ENCODE measurements around the gene TOB1. TPM values are rescaled to one million over a fixed set of nuclear protein-coding genes. Genes with fewer than 3 reads are reported as not detected.
A peak's percentile ranks its signal among the peaks of the same experiment; 100 is the strongest.

TOB1 gene
- total and polyA plus RNA-seq, 2 donors (not counting 1 experiment from before 2014, with no cell fraction given), result 23.3 to 28.9 TPM

DNA sequence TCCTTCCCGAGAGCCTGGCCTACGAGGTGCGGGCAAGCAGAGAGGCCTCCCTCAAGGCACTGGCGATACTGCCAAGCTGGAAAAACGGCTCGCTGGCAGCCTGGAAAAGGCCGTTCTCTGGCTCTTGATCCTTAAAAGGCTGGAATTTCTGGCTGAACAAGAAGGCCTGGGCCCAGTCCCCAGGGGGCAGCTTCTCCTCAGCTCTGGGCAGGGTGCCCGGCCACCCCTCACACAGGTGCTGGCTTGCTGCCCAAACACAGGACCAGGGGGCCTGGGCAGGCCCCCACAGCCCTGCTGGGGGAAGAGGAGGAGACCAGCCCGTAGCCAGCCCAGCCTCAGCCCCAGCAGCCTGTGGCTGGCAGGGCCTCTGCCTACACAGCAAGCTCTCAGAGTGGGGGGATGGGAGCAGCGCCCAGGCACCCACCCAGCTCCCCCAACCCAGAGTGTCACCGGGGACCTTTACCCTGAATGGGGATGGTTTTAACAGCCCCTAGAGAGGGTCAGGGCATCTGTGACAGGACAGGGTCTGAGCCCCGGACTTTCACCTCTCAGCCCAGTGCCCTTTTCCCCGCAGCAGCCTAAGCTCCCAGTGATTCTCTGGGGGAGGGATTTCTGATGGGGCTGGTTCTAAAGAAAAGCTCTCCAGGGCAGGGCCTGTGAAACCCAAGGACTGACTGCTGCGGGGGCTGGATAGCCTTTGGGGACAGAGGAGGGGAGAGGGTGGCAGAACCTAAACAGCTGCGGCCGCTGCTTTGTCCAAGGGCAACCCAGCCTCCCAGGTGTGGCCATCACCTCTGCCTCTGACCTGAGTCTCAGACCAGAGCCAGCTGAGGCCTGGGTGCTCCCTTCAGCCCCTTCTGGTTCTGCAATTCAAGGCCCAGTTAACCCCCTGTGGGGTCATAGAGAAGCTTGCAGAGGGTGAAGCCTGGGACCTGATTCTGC, 38.6 kb upstream of the TOB1 start:
- Histone ChIP-seq H3K79me2 (ENCODE audit: control insufficient read depth, insufficient read depth, low read length) (no peaks in the 10 kb centered on the region), H3K9me3 (ENCODE audit: control extremely low read depth in 1 of 3, control insufficient read depth in 2 of 3, insufficient read depth in 1 of 3, low read length in 2 of 3) (peaks cover 0 to 3% (median 0%) of the 10 kb centered on the region in 3 donors), H3K4me3 (ENCODE audit: control extremely low read depth in 1 of 5, extremely low read depth in 1 of 5, insufficient read depth in 1 of 5, low read depth in 2 of 5, low read length in 4 of 5) (no peak overlapping the region), H3K4me1 (ENCODE audit: control insufficient read depth in 2 of 2, insufficient read depth in 2 of 2, low read length in 2 of 2) (peaks cover 5 to 9% of the 10 kb centered on the region in 2 donors), H3K36me3 (replicated peaks in 1 of 2; ENCODE audit: control extremely low read depth in 1 of 2, control insufficient read depth in 1 of 2, extremely low read depth in 1 of 2, insufficient read depth in 2 of 2, low read length in 1 of 2) (no peaks in the 10 kb centered on the region), H3K27me3 (replicated peaks in 1 of 4; ENCODE audit: control extremely low read depth in 1 of 4, control insufficient read depth in 3 of 4, insufficient read depth in 4 of 4, low read length in 3 of 4) (no peaks in the 10 kb centered on the region), H2AFZ (ENCODE audit: insufficient read depth, low read depth, low read length, poor library complexity, severe bottlenecking) (peak overlapping the region; percentile 21), H4K20me1 (ENCODE audit: control insufficient read depth, insufficient read depth, low read length, poor library complexity, severe bottlenecking) (no peaks in the 10 kb centered on the region), H3K9ac (ENCODE audit: low read length) (no peak overlapping the region), H3K27ac (ENCODE audit: low read length in 2 of 2) (peak overlapping the region in 1 of 2 donors; percentile 34), H3K4me2 (replicated peaks; ENCODE audit: low read depth, low read length, poor library complexity, severe bottlenecking) (no peak overlapping the region)
- 91% methylated on average over 12 of the region's 16 CpGs for WGBS (ENCODE audit: insufficient coverage)
- no peaks in the 10 kb centered on the region for H3K9me3 Mint-ChIP-seq (ENCODE audit: insufficient read depth)
- H3K4me3 Mint-ChIP-seq, result no peak overlapping the region
- no peak overlapping the region for H3K27ac Mint-ChIP-seq
- ATAC-seq (ENCODE audit: low read depth) (peak; percentile 21), DNase-seq (no peak)
- no peaks in the 10 kb centered on the region for H3K27me3 Mint-ChIP-seq
- intact Hi-C loops (cut with micrococcal nuclease), result no loop called here
- CTCF ChIA-PET, result no interaction called here
- TF ChIP-seq, protein P1, sequence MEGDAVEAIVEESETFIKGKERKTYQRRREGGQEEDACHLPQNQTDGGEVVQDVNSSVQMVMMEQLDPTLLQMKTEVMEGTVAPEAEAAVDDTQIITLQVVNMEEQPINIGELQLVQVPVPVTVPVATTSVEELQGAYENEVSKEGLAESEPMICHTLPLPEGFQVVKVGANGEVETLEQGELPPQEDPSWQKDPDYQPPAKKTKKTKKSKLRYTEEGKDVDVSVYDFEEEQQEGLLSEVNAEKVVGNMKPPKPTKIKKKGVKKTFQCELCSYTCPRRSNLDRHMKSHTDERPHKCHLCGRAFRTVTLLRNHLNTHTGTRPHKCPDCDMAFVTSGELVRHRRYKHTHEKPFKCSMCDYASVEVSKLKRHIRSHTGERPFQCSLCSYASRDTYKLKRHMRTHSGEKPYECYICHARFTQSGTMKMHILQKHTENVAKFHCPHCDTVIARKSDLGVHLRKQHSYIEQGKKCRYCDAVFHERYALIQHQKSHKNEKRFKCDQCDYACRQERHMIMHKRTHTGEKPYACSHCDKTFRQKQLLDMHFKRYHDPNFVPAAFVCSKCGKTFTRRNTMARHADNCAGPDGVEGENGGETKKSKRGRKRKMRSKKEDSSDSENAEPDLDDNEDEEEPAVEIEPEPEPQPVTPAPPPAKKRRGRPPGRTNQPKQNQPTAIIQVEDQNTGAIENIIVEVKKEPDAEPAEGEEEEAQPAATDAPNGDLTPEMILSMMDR (IDR thresholded peaks at IDR 0.05), result no peak
- TF ChIP-seq EZH2 (IDR thresholded peaks at IDR 0.05; ENCODE audit: borderline replicate concordance, insufficient read depth, low read depth, low read length, poor library complexity, severe bottlenecking), result no peak
- peaks cover 9% of the 10 kb centered on the region for H3K4me1 Mint-ChIP-seq
- POLR2A ChIA-PET, result interaction anchor here (0.8 kb wide), 1 partner anchor 39 kb away, joined by 3 read pairs; the partner anchor contains the start of gene TOB1
